Fibroblast of the conjunctiva (primary cell): ENCODE data around the gene TRABD.

Source experiments
- DNase-seq: peaks from one replicate; pipeline ENCODE4 v3.0.0-alpha.2; 2010; ENCODE audit warnings: low read depth

TRABD gene

GRCh38 chr22:50245214-50246072, 59.7 kb downstream of the TRABD start:
- no peak for DNase-seq

DNA sequence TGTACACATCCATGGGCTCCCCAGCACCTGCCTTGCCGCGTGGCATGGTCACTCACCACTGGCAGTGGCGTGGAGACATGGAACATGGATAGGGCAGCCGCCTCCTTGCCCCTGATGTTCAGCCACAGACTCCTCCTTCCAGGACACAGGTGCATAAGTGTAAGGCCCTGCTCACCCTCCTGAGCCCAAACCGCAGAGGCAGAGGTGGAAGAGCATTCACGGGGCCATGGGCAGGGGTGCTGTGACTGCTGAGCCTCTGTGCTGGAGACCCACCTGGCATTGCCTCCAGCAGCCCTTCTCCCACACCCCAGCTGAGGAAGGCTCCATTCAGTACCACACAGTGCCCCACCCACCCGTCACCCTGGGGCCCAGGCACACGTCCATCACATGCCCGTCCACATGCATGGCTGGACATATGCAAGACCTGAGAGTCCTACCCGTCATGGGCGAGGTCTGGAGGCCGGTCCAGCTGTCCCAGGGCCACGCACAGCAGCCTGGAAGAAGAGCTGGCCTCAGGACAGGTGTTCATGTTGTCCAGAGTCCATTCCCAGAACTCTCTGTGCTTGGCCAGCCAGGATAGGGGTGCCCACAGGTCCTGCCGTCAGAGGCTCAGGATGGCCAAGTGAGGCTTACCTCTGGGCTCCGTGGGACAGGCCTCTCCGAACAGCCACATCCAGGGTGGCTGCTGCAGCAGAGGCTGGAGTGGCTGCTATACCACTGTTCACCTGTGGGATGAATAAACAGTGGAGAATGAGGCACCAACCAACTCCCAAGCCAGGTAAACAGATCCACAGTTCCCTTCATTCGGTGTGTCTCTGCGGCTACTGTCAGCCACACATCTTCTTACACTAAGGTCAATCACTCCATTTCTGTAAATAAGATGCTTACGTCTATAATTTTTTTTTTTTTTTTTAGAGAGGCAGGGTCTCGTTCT, 60.8 kb downstream of the TRABD start:
- DNase-seq, result no peak

GRCh38 chr22:50247748-50248147, 62.0 kb downstream of the TRABD start:
- DNase-seq, result no peak

DNA sequence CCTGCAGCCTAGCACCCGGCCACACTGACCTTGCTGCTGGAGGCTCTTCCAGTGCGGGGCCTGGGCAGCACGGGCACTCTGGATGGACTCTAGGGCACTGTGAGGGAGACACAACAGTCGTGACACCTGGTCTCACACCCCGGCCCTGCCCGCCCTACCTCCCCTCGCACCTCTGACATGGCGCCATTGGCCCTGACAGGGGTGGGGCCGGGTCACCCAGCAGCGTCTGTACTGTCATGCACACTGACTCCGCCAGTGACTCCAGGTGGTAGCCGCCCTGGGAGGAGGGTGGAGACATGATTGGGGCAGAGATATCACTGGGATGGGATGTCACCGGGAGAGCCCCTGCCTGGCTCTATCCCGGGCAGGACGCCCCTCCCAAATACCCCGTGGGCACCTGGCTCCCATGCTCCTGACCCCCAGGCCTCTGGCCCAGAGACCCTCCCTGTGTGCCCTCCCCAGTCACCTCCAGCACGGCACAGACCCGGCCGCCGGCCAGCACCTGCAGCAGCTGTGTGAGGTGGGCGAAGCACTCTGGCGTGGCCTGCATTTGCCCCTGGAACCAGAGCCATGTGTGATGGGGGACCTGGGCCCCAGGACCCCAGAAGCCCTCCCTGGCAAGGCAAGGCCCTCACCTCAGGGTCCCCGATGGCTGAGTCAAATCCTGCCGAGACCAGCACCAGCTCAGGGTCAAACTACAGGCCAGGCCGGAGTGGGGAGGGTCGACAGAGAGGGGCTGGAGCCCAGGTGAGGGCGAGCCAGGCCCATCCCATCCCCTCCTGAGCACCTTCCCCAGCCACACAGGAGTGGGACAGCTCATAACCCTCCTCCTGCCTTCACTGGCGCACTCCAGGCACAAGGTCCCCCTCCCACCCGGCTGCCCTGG, 62.7 kb downstream of the TRABD start:
- no peak for DNase-seq
